GM13976 (cell line): ENCODE measurements around the gene KCNIP3.

Experiments used
- DNase-seq: peaks from one replicate; pipeline ENCODE4 v3.0.0; 2012; ENCODE audit warnings: low spot score
- CTCF ChIP-seq: IDR thresholded peaks from 2 replicates; pipeline ENCODE4 v1.5.1; 2012; ENCODE audit warnings: borderline replicate concordance, mild to moderate bottlenecking; ENCODE audit not compliant: insufficient read depth; ENCODE audit errors: extremely low read depth, missing control alignments, control extremely low read depth
- in situ Hi-C: fragments of 300-500 bp; cut with MboI; formaldehyde crosslinking; loops from one replicate; pipeline ENCODE4 v1.12.0; 2022; ENCODE audit warnings: low sequenced_read_pairs, mixed read lengths, inconsistent platforms; ENCODE audit not compliant: unreplicated experiment

The KCNIP3 gene

GRCh38 chr2:95331606-95332005 lies 34.5 kb downstream of the KCNIP3 start:
- TF ChIP-seq CTCF = no peak
- in situ Hi-C loops = no loop called here
- DNase-seq = no peak

GRCh38 chr2:95332036-95332435 lies 34.9 kb downstream of the KCNIP3 start:
- no peak for DNase-seq
- in situ Hi-C loops = no loop called here
- TF ChIP-seq CTCF = no peak

- no peak for TF ChIP-seq CTCF
- DNase-seq = no peak
- in situ Hi-C loops = no loop called here
Observed at GRCh38 chr2:95333056-95333455, 35.9 kb downstream of the KCNIP3 start.

GRCh38 chr2:95333888-95334338 lies 36.8 kb downstream of the KCNIP3 start:
- no peak for TF ChIP-seq CTCF
- in situ Hi-C loops = no loop called here

GRCh38 chr2:95334916-95335641 lies 37.9 kb downstream of the KCNIP3 start:
- in situ Hi-C loops = no loop called here
- TF ChIP-seq CTCF = no peak
- DNase-seq = no peak

More at GRCh38 chr2:95333888-95334338, 36.8 kb downstream of the KCNIP3 start:
- no peak for DNase-seq

- in situ Hi-C loops = no loop called here
- DNase-seq = no peak
- TF ChIP-seq CTCF = no peak
Observed at GRCh38 chr2:95336406-95336805, 39.3 kb downstream of the KCNIP3 start.
